Caco-2 (cell line): ENCODE measurements around the gene SURF2. TPM values are rescaled to one million over a fixed set of nuclear protein-coding genes. Genes with fewer than 3 reads are reported as not detected.

Experiments
- Bru-seq: library from RNA; stranded (reverse); fragments of 400-500 nt; gene quantifications from one replicate; lab custom pipeline; 2021; lab: Mats Ljungman, UMichigan
- BruChase-seq, 2 experiments: library from RNA; stranded (reverse); fragments of 400-500 nt; gene quantifications; one replicate each; lab custom pipeline; 2021; lab: Mats Ljungman, UMichigan
- BruUV-seq: library from RNA; stranded (reverse); fragments of 400-500 nt; replicated peaks from 2 replicates; lab custom pipeline; 2021; lab: Mats Ljungman, UMichigan
- CTCF ChIA-PET: fragments of 300-600 bp; sonication (Branson Sonifier 250); formaldehyde crosslinking; loops from one replicate; lab custom pipeline; 2022; ENCODE audit warnings: antibody characterized with exemption; lab: Charles Lee
- POLR2A ChIA-PET: fragments of 300-600 bp; sonication (Branson Sonifier 250); formaldehyde crosslinking; loops from one replicate; lab custom pipeline; 2022; ENCODE audit warnings: antibody characterized with exemption; lab: Charles Lee
- DNase-seq, 2 experiments: peaks; one replicate each; pipeline versions ENCODE4 v3.0.0 to v3.0.0-alpha.2; 2020 to 2022
- H3K27me3 ChIP-seq: replicated peaks from 2 replicates; pipeline ENCODE4 v1.6.0; 2011; ENCODE audit warnings: low read length; ENCODE audit not compliant: control insufficient read depth, insufficient read depth
- H3K36me3 ChIP-seq: 2 replicates; pipeline ENCODE4 v1.5.1; 2011; ENCODE audit warnings: low read length; ENCODE audit not compliant: control insufficient read depth, insufficient read depth
- H3K4me1 ChIP-seq: fragments of 250-450 bp; sonication (Bioruptor Pico); 2 replicates; pipeline ENCODE4 v1.5.1; 2020; ENCODE audit warnings: mild to moderate bottlenecking
- H3K4me3 ChIP-seq: 2 replicates; pipeline ENCODE4 v1.5.1; 2011; ENCODE audit warnings: low read depth, mild to moderate bottlenecking, control low read depth, low read length
- H3K9me3 ChIP-seq: fragments of 250-450 bp; sonication (Bioruptor Pico); 2 replicates; pipeline ENCODE4 v1.5.1; 2020; ENCODE audit warnings: mild to moderate bottlenecking, moderate library complexity
- H3K27ac Mint-ChIP-seq: one replicate; pipeline ENCODE4 v1.8.0; 2022; ENCODE audit warnings: mixed read lengths; ENCODE audit not compliant: unreplicated experiment
- H3K27me3 Mint-ChIP-seq: one replicate; pipeline ENCODE4 v1.8.0; 2022; ENCODE audit warnings: mixed read lengths; ENCODE audit not compliant: insufficient read depth, unreplicated experiment
- H3K36me3 Mint-ChIP-seq: one replicate; pipeline ENCODE4 v1.8.0; 2022; ENCODE audit warnings: mild to moderate bottlenecking, mixed read lengths; ENCODE audit not compliant: insufficient read depth, unreplicated experiment
- H3K4me1 Mint-ChIP-seq: one replicate; pipeline ENCODE4 v1.8.0; 2022; ENCODE audit warnings: low read depth, mixed read lengths; ENCODE audit not compliant: unreplicated experiment
- H3K4me3 Mint-ChIP-seq: one replicate; pipeline ENCODE4 v1.8.0; 2022; ENCODE audit warnings: mild to moderate bottlenecking, moderate library complexity, mixed read lengths; ENCODE audit not compliant: unreplicated experiment
- H3K9me3 Mint-ChIP-seq: one replicate; pipeline ENCODE4 v1.8.0; 2022; ENCODE audit warnings: mixed read lengths; ENCODE audit not compliant: unreplicated experiment
- CTCF ChIP-seq, 2 experiments: fragments of 200-600 bp in 1 of 2; IDR thresholded peaks; 1 replicate in 1 of 2; 2 replicates in 1 of 2; pipeline versions ENCODE4 v1.5.1 to v1.8.0; 2011 to 2022; ENCODE audit warnings: antibody characterized with exemption in 1 of 2, control low read depth in 1 of 2, inconsistent platforms in 1 of 2, low read depth in 1 of 2, low read length in 1 of 2, mild to moderate bottlenecking in 1 of 2, moderate library complexity in 1 of 2; ENCODE audit not compliant: insufficient read depth in 1 of 2, severe bottlenecking in 1 of 2, unreplicated experiment in 1 of 2
- intact Hi-C: fragments of 100-400 bp; cut with micrococcal nuclease; formaldehyde crosslinking; loops from one replicate; pipeline ENCODE4 v1.10.0; 2022; ENCODE audit not compliant: unreplicated experiment
- long read RNA-seq: library from polyadenylated mRNA; stranded (forward); transcript quantifications from one replicate; pipeline ENCODE4 v2.0.0, GENCODE V29; 2022
- total RNA-seq: library from RNA; stranded (reverse); gene quantifications from 2 replicates; pipeline ENCODE4 v1.2.3, GENCODE V29; 2022

SURF2 gene
- total RNA-seq (32.3 and 34.4 TPM in 2 replicates), Bru-seq, nascent RNA (percentile 63 among the genes with signal in this experiment), BruChase-seq, experiment 1, labeled RNA remaining after a 2-hour chase (percentile 66 among the genes with signal in this experiment), BruChase-seq, experiment 2, labeled RNA remaining after a 6-hour chase (percentile 65 among the genes with signal in this experiment)
- long read RNA-seq, transcript SURF2-201 (6 exons, 842 nt) = major isoform, 67 of 81 reads
- long read RNA-seq, partial matches to known transcripts = 2 of 81 reads
- long read RNA-seq, other reads (novel, unspliced or antisense) = 12 of 81 reads

DNA sequence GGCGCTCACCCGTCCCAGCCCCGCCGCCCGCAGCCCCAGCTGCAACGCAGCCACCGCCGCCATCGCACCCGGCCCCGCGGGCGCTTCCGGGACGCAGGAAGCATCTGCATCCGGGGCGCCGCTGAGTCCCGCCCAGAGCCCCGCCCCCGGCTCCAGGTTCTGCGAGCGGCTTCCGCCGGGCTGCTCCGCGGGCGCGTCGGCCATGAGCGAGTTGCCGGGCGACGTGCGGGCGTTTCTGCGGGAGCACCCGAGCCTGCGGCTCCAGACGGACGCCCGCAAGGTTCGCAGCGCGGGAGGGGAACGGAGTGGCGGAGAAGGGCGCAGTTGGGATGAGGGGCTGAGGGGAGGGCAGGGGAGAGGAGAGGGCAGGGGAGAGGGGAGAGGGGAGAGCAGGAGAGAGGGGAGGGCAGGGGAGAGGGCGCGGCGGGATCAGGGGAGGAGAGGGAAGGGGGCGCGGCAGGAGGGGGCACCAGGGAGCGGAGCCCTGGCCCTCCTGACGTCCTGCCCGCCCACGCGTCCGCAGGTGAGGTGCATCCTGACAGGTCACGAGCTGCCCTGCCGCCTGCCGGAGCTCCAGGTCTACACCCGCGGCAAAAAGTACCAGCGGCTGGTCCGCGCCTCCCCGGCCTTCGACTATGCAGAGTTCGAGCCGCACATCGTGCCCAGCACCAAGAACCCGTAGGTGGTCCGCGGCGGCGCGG, at the start of gene SURF2, which contains the start of gene SURF1:
SURF2 (plus strand) TSS at position 160 of the 701 bp plus-strand sequence; CDS start at position 203, 43 bp downstream.
SURF1 (minus strand) TSS at position 97 of the 701 bp plus-strand sequence; CDS start at position 63, 34 bp downstream.
- peaks cover 93% of the 10 kb centered on the region for H3K36me3 Mint-ChIP-seq

GRCh38 chr9:133307301-133307700, 49.0 kb upstream of the SURF2 start:
- no peak overlapping the region for H3K4me3 Mint-ChIP-seq

More for the DNA sequence above, at the start of gene SURF2, which contains the start of gene SURF1:
- Histone ChIP-seq H3K27me3 (no peaks in the 10 kb centered on the region), H3K9me3 (no peaks in the 10 kb centered on the region), H3K4me3 (peak within 1 kb of the TSS; percentile 62), H3K4me1 (peaks cover 14% of the 10 kb centered on the region), H3K36me3 (peaks cover 7% of the 10 kb centered on the region)
- peak in 1 of 2 experiments; percentile 52 for TF ChIP-seq CTCF (IDR thresholded peaks at IDR 0.05; ENCODE audit: insufficient read depth in 1 of 2, low read depth in 1 of 2, low read length in 1 of 2, severe bottlenecking in 1 of 2, unreplicated experiment in 1 of 2)
- intact Hi-C loops = loop anchor here (2.0 kb wide), 2 partner anchors 20 to 38 kb away; partner anchors contain the start of genes STKLD1 and SURF4
- peaks cover 20% of the 10 kb centered on the region for H3K4me1 Mint-ChIP-seq
- ChIA-PET POLR2A (interaction anchor here (0.6 to 1.5 kb wide), 3 partner anchors 8 to 103 kb away, joined by 3 to 13 read pairs (median 5); partner anchors contain the start of genes MED22, RPL7A and SURF6), CTCF (interaction anchor here (0.6 to 1.8 kb wide), 14 partner anchors 9 to 782 kb away, joined by 3 to 9 read pairs (median 3); partner anchors contain the start of genes MED22 and RPL7A)
- no peaks in the 10 kb centered on the region for H3K9me3 Mint-ChIP-seq
- H3K4me3 Mint-ChIP-seq = peak within 1 kb of the TSS; percentile 86
- peak; percentile 86 to 93 for DNase-seq
- H3K27ac Mint-ChIP-seq = peak within 1 kb of the TSS; percentile 88
- no peaks in the 10 kb centered on the region for H3K27me3 Mint-ChIP-seq
- no TSS peak for BruUV-seq

More at GRCh38 chr9:133307301-133307700, 49.0 kb upstream of the SURF2 start:
- no TSS peak for BruUV-seq
- H3K36me3 ChIP-seq = no peaks in the 10 kb centered on the region
- Mint-ChIP-seq H3K4me1 (no peaks in the 10 kb centered on the region), H3K27ac (no peak overlapping the region), H3K9me3 (peaks cover 20% of the 10 kb centered on the region), H3K36me3 (no peaks in the 10 kb centered on the region), H3K27me3 (no peaks in the 10 kb centered on the region)
- no peaks in the 10 kb centered on the region for H3K27me3 ChIP-seq
- no peaks in the 10 kb centered on the region for H3K4me1 ChIP-seq
- no peak for DNase-seq
- H3K9me3 ChIP-seq = peaks cover 9% of the 10 kb centered on the region; the same call in 1 of the 2 replicates
- no peak overlapping the region for H3K4me3 ChIP-seq
- no peak for TF ChIP-seq CTCF (IDR thresholded peaks at IDR 0.05; ENCODE audit: insufficient read depth in 1 of 2, low read depth in 1 of 2, low read length in 1 of 2, severe bottlenecking in 1 of 2, unreplicated experiment in 1 of 2)
- ChIA-PET POLR2A (no interaction called here), CTCF (no interaction called here)
- intact Hi-C loops = no loop called here
